Measurements from ENCODE around the gene F11R.
"Not testable (repeated sequence)": the region's sequence is repeated elsewhere in the genome, so short reads cannot be mapped to it uniquely, and the experiment has no call there.

Gene F11R

GRCh38 chr1:161039546-161039945 lies 18.6 kb upstream of the F11R start:
- FAIRE-seq, result no peak

DNA sequence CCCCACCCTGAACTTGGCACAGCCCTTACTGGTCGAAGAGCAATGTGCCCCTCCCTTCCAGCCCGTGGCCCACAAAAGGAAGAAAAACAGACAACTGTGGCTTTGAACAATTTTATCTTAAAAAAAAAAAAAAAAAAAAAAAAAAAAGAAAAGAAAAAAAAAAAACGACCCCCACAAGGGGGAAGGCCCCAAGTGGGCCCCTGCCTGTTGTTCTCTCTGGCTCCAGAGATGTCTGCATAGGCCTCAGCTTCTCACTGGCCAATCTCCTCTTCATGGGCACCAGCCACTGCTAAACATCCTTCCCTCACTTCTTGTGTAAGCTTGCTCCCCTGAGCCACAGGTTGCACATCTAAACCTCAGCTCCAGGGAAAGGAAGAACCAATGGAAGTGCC lies 18.2 kb upstream of the F11R start:
- FAIRE-seq, result no peak

- no peak for FAIRE-seq
Measured at GRCh38 chr1:161038523-161039153, 17.7 kb upstream of the F11R start, which contains the start of gene TSTD1. TSS of gene TSTD1 (minus strand) at chr1:161038964. CDS start at chr1:161038889, 75 bp downstream.

- no peak for FAIRE-seq
Measured at GRCh38 chr1:161037661-161038522, 16.9 kb upstream of the F11R start.

DNA sequence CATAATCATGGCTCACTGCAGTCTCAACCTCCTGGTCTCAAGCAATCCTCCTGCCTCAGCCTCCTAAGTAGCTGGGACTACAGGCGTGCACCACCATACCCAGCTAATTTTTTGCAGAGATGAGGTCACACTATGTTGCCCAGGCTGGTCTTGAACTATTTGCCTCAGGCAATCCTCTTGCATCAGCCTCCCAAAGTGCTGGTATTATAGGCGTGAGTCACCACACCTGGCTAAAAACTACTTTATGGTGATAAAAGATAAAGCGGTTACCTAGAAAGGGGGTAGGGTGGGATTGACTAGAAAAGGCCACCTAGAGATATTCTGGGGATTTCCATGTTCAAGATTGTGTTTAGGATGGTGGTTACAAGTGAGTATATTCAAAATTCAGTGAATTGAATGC lies 12.8 kb upstream of the F11R start:
- no peak for FAIRE-seq

GRCh38 chr1:161032409-161032808 lies 11.5 kb upstream of the F11R start:
- no peak for FAIRE-seq

DNA sequence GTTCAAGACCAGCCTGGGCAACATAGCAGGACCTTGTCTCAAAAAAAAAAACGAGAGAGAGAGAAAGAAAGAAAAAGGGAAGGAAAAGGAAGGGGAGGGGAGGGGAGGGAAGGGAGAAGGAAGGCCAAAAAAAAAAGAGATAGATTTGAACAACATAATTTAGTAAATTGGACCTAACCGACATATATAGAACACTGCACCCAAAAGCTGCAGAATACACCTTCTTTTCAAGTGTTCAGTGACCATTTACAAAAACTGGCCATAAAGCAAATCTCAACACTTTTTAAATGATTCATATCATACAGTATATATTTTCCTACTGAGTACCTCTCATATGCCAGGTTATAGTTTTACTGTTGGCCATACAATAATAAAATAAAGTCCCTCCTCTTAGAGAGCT lies 10.9 kb upstream of the F11R start:
- no peak for FAIRE-seq

DNA sequence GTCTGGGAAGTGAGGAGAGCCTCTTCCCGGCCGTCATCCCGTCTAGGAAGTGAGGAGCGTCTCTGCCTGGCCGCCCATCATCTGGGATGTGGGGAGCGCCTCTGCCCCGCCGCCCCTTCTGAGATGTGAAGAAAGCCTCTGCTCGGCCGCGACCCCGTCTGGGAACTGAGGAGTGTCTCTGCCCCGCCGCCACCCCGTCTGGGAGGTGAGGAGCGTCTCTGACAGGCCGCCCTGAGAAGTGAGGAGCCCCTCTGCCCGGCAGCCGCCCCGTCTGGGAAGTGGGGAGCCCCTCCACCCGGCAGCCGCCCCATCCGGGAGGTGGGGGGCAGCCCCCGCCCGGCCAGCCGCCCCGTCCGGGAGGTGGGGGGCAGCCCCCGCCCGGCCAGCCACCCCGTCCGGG lies 8.5 kb upstream of the F11R start:
- FAIRE-seq, result not testable (repeated sequence)

DNA sequence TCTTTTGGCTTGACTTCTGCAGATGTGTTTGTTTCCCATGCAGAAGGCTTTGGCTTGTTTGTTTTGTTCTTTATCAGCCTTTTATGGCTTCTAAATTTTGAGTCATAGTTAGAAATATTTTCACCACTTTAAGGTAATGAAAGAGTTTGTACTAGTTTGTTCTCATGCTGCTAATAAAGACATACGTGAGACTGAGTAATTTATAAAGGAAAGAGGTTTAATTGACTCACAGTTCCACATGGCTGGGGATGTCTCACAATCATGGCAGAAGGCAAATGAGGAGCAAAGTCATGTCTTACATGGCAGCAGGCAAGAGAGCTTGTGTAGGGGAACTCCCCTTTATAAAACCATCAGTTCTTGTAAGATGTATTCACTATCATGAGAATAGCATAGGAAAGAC lies 6.0 kb upstream of the F11R start:
- FAIRE-seq, result not testable (repeated sequence)

DNA sequence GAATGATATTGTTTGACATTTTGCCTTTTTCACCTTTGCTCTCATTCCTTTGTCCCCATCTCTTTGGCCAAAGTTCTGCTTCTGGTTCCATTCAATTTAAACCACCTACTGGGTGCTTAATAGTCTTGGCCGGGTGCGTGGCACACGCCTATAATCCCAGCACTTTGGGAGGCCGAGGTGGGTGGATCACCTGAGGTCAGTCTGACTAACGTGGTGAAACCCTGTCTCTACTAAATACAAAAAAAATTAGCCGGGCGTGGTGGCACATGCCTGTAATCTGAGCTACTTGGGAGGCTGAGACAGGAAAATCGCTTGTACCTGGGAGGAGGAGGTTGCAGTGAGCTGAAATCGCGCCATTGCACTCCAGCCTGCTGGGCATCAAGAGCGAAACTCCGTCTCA lies 1.5 kb upstream of the F11R start:
- not testable (repeated sequence) for FAIRE-seq

DNA sequence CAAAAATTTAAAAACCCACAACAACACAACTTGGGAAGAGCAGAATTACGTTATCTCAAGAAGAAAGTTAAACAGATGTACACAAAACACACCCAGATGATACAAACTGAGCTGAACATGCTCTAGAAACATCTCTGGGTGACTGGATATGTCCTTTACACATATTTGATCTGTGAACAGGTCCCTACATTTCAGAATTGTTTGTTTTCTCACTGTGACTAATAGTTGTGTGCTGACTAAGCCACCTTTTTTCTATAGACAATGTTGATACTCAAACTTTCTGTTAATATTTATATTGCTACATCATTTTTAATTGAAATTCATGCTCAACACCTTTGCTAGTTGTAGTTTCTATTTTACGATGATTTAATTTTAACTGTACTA lies 1.0 kb upstream of the F11R start:
- FAIRE-seq, result no peak

GRCh38 chr1:161021165-161021969 lies 415 bp upstream of the F11R start:
- no peak for FAIRE-seq

DNA sequence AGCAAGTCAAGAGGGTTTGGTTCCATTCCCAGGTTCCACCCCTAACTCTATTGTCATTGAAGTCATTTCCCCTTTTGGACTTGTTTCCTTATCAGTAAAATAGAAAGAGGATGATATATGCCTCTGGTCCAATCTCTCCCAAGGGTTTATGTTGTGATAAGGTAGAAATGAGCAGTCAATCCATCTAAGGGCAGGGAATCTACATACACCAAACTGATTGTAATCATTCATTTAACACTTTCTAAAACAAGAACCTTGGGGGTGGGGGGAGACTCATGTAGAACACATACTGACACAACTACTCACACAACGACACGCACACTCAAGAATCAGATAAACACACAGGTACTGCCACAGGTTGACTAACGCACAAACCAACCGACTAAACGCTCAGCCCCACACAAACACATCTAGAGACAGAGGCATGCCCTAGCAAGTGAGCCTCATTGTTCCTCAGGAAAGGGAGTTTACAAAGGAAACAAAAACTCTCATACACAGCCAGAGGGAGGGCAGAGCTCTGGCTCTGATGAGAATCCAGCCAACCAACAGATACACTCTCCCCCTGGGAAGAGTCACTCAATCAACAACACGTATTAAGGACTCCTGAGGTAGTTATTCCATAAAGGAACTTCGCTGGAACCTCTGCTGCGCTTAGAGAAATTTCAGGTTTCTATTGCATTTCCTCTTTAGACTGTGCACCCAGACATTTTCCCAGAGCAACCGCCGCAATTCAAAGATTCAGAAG lies 1.0 kb downstream of the F11R start:
- FAIRE-seq, result no peak

DNA sequence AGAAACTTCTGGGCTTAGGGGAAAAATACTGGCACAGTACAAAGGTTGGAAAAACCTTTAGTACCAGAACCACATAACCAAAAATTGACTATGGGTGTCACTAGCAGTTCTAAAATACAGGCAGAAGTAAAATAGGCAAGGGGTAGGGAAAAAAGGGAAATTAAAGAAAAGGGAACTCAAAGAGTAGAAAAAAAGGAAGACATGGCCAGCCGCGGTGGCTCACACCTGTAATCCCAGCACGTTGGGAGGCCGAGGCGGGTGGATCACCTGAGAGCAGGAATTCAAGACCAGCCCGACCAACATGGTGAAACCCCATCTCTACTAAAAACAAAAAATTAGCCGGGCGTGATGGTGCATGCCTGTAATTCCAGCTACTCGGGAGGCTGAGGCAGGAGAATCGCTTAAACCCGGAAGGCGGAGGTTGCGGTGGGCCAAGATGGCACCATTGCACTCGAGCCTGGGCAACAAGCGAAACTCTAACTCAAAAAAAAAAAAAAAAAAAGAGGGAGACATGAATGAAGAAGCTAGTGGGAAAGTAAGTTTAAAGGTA lies 1.8 kb downstream of the F11R start:
- FAIRE-seq, result not testable (repeated sequence)

- no peak for FAIRE-seq
Measured at GRCh38 chr1:161018631-161018930, 2.4 kb downstream of the F11R start.

DNA sequence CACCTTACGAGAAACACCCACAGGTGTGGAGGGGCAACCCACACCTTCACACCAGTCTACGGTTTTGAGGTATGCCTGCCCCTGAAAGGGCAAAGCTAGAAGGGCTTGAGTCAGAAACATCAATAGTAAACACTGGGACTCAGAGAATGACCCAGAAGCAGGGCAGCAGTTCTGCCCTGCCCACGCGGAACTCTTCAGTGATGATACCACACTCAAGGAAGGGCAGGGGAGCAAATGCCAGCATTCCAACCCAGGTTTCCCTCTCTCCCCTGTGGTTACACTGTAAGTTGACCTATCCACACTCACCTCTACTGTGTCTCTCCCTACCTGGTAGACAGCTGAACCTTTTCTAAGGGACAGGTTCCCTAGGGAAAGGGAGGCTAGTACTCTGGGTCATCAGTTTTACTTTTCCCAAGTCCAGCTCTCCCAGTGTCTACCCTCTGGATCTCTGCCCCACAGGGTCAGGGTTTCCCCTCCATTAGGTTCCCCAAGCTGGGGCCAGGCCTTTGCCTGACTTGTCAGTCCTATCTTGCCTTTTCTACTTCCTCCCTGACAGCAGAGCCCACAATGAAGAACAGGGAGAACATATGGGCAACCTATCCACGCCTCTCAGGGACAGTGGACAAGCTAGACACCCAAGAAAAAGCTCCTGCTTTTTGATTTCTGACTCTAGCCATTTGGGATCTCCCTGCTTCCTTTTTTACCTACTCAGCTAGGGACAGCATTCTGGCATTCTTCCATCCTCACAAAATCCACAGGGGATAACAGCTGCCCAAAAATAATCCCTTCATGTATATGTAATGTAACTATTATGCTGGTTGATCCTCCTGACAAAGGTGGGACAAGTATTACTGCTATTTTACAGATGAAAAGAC lies 3.0 kb downstream of the F11R start:
- FAIRE-seq, result no peak

DNA sequence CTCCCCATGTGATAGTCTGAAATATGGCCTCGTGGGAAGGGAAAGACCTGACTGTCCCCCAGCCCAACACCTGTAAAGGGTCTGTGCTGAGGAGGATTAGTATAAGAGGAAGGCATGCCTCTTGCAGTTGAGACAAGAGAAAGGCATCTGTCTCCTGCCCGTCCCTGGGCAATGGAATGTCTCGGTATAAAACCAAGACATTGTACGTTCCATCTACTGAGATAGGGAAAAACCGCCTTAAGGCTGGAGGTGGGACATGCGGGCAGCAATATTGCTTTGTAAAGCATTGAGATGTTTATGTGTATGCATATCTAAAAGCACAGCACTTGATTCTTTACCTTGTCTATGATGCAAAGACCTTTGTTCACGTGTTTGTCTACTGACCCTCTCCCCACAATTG lies 3.8 kb downstream of the F11R start:
- FAIRE-seq, result not testable (repeated sequence)

GRCh38 chr1:161016683-161017082 lies 4.3 kb downstream of the F11R start:
- FAIRE-seq, result not testable (repeated sequence)

DNA sequence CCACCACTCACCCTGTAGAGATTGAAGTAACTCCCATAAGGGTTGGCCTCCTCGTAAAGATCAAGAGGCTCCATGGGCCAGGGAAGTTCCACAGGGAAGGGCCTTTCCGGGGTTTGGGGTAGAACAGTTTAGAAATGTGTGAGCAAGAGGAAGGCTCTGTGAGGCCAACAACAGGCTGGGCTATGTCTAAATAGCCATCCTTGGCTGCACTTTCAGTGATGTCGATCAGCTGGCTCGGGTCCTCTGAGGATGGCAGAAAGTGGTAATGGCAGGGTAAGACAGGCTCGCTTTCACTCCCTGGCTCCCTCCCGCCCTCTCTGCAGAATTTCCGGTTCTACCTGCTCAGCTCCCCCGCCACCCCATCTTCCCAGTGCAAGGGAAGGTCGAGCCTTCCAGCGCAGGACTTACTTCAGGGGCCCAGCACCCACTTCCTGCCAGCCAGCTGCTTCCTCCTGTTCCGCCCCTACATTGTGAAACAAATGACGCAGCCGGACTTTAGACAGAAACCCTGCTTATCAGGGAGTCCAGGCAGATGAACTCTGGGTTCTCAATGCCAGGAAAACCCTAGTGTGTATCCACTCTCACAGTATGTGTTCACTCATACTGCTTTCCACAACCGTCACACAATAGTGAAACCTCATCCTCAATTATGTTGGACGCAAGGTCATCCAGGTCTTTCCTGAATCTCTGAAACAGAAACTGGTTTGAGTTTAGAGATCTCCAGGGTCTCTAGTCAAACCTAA lies 7.3 kb downstream of the F11R start:
- no peak for FAIRE-seq

GRCh38 chr1:161013131-161013487 lies 7.8 kb downstream of the F11R start:
- FAIRE-seq, result no peak

DNA sequence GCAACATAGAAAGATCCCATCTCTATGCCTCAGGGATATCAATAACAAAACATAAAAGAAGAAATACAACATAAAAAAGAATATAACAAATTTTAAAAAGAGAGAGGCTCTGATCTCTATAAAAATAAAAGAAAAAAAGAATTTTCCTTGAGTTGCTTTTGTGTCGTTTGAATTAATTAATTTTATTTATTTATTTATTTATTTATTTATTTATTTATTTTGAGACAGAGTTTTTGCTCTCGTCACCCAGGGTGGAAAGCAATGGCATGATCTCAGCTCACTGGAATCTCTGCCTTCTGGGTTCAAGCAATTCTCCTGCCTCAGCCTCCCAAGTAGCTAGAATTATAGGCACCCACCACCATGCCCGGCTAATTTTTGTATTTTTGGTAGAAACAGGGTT lies 8.5 kb downstream of the F11R start:
- no peak for FAIRE-seq
